Bronchial epithelial cell (primary cell): ENCODE data around the gene CCNY. TPM values are rescaled to one million over a fixed set of nuclear protein-coding genes. Genes with fewer than 3 reads are reported as not detected.

Experiments
- DNase-seq: peaks from one replicate; pipeline ENCODE4 v3.0.0-alpha.2; 2010; ENCODE audit warnings: low read depth
- FAIRE-seq: peaks from 2 replicates; lab custom pipeline; 2011; peaks lifted over from hg19 to GRCh38; lab: Jason Lieb, UNC
- H3K27me3 ChIP-seq: 2 replicates; pipeline ENCODE4 v1.5.1; 2011; ENCODE audit warnings: low read length; ENCODE audit not compliant: control insufficient read depth, insufficient read depth
- H3K36me3 ChIP-seq: 2 replicates; pipeline ENCODE4 v1.5.1; 2011; ENCODE audit warnings: low read length; ENCODE audit not compliant: control insufficient read depth, insufficient read depth
- H3K4me3 ChIP-seq: 2 replicates; pipeline ENCODE4 v1.5.1; 2011; ENCODE audit warnings: mild to moderate bottlenecking, low read depth, low read length, control low read depth
- CTCF ChIP-seq: IDR thresholded peaks from 2 replicates; pipeline ENCODE4 v1.5.1; 2011; ENCODE audit warnings: mild to moderate bottlenecking, moderate library complexity, low read length, control low read depth, inconsistent platforms; ENCODE audit not compliant: insufficient read depth, severe bottlenecking
- total RNA-seq: library from RNA; depleted of rRNA; stranded (reverse); fragments of >200 nt; gene quantifications from 2 replicates; pipeline ENCODE4 v1.2.1, GENCODE V29; 2014

CCNY gene
- total RNA-seq: 66.3 and 80.6 TPM in 2 replicates

DNA sequence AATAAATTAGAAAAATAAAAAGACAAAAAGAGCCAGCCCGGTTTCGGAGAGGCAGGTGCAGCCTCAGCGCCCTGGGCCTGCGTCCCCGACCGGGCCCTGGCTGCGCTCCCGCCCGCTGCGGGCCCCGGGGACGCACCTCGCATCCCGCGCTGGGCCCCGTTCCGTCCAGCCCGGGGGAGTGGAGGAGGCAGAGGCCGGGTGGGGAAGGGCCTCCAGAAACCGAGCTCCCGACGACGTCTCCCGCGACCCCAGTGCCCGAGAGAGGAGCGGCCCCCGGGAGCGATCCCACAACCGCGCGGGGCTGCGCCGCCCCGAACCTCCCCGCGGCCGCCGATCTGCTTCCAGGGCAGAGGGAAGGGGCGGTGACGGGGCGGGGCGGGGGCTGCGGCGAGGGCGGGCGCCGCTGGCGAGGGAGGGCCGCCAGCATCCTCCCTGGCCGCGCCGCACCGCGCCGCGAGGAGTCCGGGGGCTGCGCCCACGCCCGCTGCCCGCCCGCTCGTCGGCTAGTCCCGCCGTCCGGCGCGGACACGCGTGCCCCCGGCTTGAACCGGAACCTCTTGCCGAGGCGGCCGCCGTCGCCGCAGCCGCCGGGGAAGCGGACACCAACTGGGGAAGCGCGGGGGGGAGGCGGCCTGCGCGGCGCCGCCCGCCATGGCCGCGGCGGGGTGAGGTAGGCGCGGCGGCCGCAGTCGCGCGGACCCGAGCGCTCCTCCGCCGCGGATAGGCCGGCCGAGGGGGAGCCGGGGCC, at the start of gene CCNY:
CCNY (plus strand) TSS at position 426 of the 748 bp plus-strand sequence. CDS start 545 bp downstream, outside the sequence.
- TF ChIP-seq CTCF: no peak
- peak within 1 kb of the TSS; percentile 91 for H3K4me3 ChIP-seq
- H3K27me3 ChIP-seq: no peaks in the 10 kb centered on the region
- DNase-seq: no peak
- FAIRE-seq: no peak
- H3K36me3 ChIP-seq: no peaks in the 10 kb centered on the region

GRCh38 chr10:35289198-35289597, 47.1 kb upstream of the CCNY start:
- H3K36me3 ChIP-seq: no peaks in the 10 kb centered on the region
- DNase-seq (no peak), FAIRE-seq (no peak)
- no peaks in the 10 kb centered on the region for H3K27me3 ChIP-seq
- no peak for TF ChIP-seq CTCF
- no peak overlapping the region for H3K4me3 ChIP-seq

- FAIRE-seq: no peak
- no peak for DNase-seq
- no peaks in the 10 kb centered on the region for H3K27me3 ChIP-seq
Observed at GRCh38 chr10:35294506-35294905, 41.8 kb upstream of the CCNY start.

GRCh38 chr10:35299016-35299415, 37.3 kb upstream of the CCNY start:
- DNase-seq (no peak), FAIRE-seq (no peak)
- H3K36me3 ChIP-seq: no peaks in the 10 kb centered on the region
- no peaks in the 10 kb centered on the region for H3K27me3 ChIP-seq
- no peak overlapping the region for H3K4me3 ChIP-seq
- TF ChIP-seq CTCF: no peak

More at GRCh38 chr10:35294506-35294905, 41.8 kb upstream of the CCNY start:
- Histone ChIP-seq H3K4me3 (no peak overlapping the region), H3K36me3 (no peaks in the 10 kb centered on the region)
- TF ChIP-seq CTCF: no peak

- no peak for FAIRE-seq
- no peak for TF ChIP-seq CTCF
Observed at GRCh38 chr10:35300063-35300699, 36.1 kb upstream of the CCNY start.

More at GRCh38 chr10:35300063-35300699, 36.1 kb upstream of the CCNY start:
- no peak overlapping the region for H3K4me3 ChIP-seq
- DNase-seq: peak; percentile 87
- H3K36me3 ChIP-seq: no peaks in the 10 kb centered on the region
- H3K27me3 ChIP-seq: no peaks in the 10 kb centered on the region
